IMR-90 (cell line): Measurements from ENCODE around the gene TXNDC16. TPM values are rescaled to one million over a fixed set of nuclear protein-coding genes. Genes with fewer than 3 reads are reported as not detected.

Source experiments
- ATAC-seq: fragments of 200-7000 bp; cut with Tn5 transposase; 2 replicates; pipeline ENCODE4 v1.9.1; 2020; ENCODE audit warnings: low read depth, mild to moderate bottlenecking, moderate library complexity
- BruUV-seq: library from RNA; stranded (reverse); fragments of 400-500 nt; replicated peaks from 2 replicates; lab custom pipeline; 2021; lab: Mats Ljungman, UMichigan
- CTCF ChIA-PET: fragments of 300-600 bp; formaldehyde crosslinking; extraction: SDS; loops from one replicate; lab custom pipeline; 2021; ENCODE audit warnings: antibody characterized with exemption; lab: Yijun Ruan, JAX
- POLR2A ChIA-PET: fragments of 300-600 bp; sonication (Branson Sonifier 250); formaldehyde crosslinking; loops from one replicate; lab custom pipeline; 2022; ENCODE audit warnings: antibody characterized with exemption; ENCODE audit not compliant: unreplicated experiment; lab: Charles Lee
- DNase-seq: peaks from one replicate; pipeline ENCODE4 v3.0.0; 2013
- H2AFZ ChIP-seq: replicated peaks from 2 replicates; pipeline ENCODE3; 2013; ENCODE audit warnings: low read length, mild to moderate bottlenecking; ENCODE audit not compliant: poor library complexity
- H2AK5ac ChIP-seq: 2 replicates; pipeline ENCODE4 v1.6.1; 2013; ENCODE audit warnings: low read depth, low read length, inconsistent platforms
- H2AK9ac ChIP-seq: replicated peaks from 2 replicates; pipeline ENCODE3; 2013; ENCODE audit warnings: mild to moderate bottlenecking, low read depth, low read length, moderate library complexity; ENCODE audit not compliant: poor library complexity
- H2BK120ac ChIP-seq: 2 replicates; pipeline ENCODE4 v1.6.1; 2013; ENCODE audit warnings: low read depth, low read length, inconsistent platforms
- H2BK15ac ChIP-seq: 3 replicates; pipeline ENCODE4 v1.6.1; 2013; ENCODE audit warnings: low read depth, low read length, inconsistent platforms
- H2BK20ac ChIP-seq: 2 replicates; pipeline ENCODE4 v1.6.1; 2013; ENCODE audit warnings: low read depth, mild to moderate bottlenecking, inconsistent platforms, low read length, moderate library complexity
- H2BK5ac ChIP-seq: 2 replicates; pipeline ENCODE4 v1.6.1; 2013; ENCODE audit warnings: mild to moderate bottlenecking, low read depth, low read length, inconsistent platforms; ENCODE audit not compliant: poor library complexity, severe bottlenecking
- H3K14ac ChIP-seq: replicated peaks from 2 replicates; pipeline ENCODE4 v1.6.1; 2013; ENCODE audit warnings: low read depth, low read length, inconsistent platforms
- H3K18ac ChIP-seq: 2 replicates; pipeline ENCODE4 v1.6.1; 2013; ENCODE audit warnings: low read depth, low read length, control low read depth
- H3K23ac ChIP-seq: 2 replicates; pipeline ENCODE4 v1.6.1; 2013; ENCODE audit warnings: low read depth, low read length, inconsistent platforms
- H3K27ac ChIP-seq: 2 replicates; pipeline ENCODE4 v1.5.1; 2013; ENCODE audit warnings: mild to moderate bottlenecking, control low read depth, low read length; ENCODE audit not compliant: insufficient read depth
- H3K27me3 ChIP-seq: 2 replicates; pipeline ENCODE4 v1.6.1; 2013; ENCODE audit warnings: low read length; ENCODE audit not compliant: control insufficient read depth, insufficient read depth
- H3K36me3 ChIP-seq: 2 replicates; pipeline ENCODE4 v1.6.1; 2013; ENCODE audit warnings: low read length, mixed read lengths; ENCODE audit not compliant: control insufficient read depth, insufficient read depth
- H3K4ac ChIP-seq: 2 replicates; pipeline ENCODE4 v1.6.1; 2013; ENCODE audit warnings: low read depth, low read length, inconsistent platforms
- H3K4me1 ChIP-seq: 2 replicates; pipeline ENCODE4 v1.6.1; 2013; ENCODE audit warnings: low read length, mixed read lengths; ENCODE audit not compliant: control insufficient read depth, insufficient read depth
- H3K4me2 ChIP-seq: 2 replicates; pipeline ENCODE4 v1.6.1; 2013; ENCODE audit warnings: low read depth, mild to moderate bottlenecking, control low read depth, low read length, moderate library complexity
- H3K4me3 ChIP-seq: 2 replicates; pipeline ENCODE4 v1.5.1; 2013; ENCODE audit warnings: low read depth, mild to moderate bottlenecking, control low read depth, low read length, moderate library complexity; ENCODE audit not compliant: insufficient read depth
- H3K56ac ChIP-seq: 2 replicates; pipeline ENCODE4 v1.6.1; 2013; ENCODE audit warnings: low read length, inconsistent platforms; ENCODE audit not compliant: insufficient read depth; ENCODE audit errors: extremely low read depth
- H3K79me1 ChIP-seq, 2 experiments: 2 replicates each; pipeline ENCODE4 v1.6.1; 2013; ENCODE audit warnings: low read length in 2 of 2, inconsistent platforms in 1 of 2, low read depth in 1 of 2
- H3K9ac ChIP-seq: 2 replicates; pipeline ENCODE4 v1.6.1; 2013; ENCODE audit warnings: low read depth, low read length, control low read depth
- H3K9me1 ChIP-seq: 2 replicates; pipeline ENCODE4 v1.6.1; 2013; ENCODE audit warnings: low read length, inconsistent platforms; ENCODE audit not compliant: insufficient read depth
- H3K9me3 ChIP-seq: 2 replicates; pipeline ENCODE4 v1.6.1; 2013; ENCODE audit warnings: low read length; ENCODE audit not compliant: control insufficient read depth, insufficient read depth
- H4K20me1 ChIP-seq: 2 replicates; pipeline ENCODE4 v1.6.1; 2013; ENCODE audit warnings: low read length, inconsistent platforms; ENCODE audit not compliant: insufficient read depth
- H4K5ac ChIP-seq: 2 replicates; pipeline ENCODE4 v1.6.1; 2013; ENCODE audit warnings: mild to moderate bottlenecking, low read depth, low read length, control low read depth
- H4K8ac ChIP-seq, 2 experiments: 2 replicates each; pipeline ENCODE4 v1.6.1; 2013; ENCODE audit warnings: low read depth in 2 of 2, low read length in 2 of 2, control low read depth in 1 of 2, inconsistent platforms in 1 of 2
- H4K91ac ChIP-seq: 2 replicates; pipeline ENCODE4 v1.6.1; 2013; ENCODE audit warnings: low read depth, low read length, inconsistent platforms; ENCODE audit not compliant: insufficient read depth
- CEBPB ChIP-seq: IDR thresholded peaks from 2 replicates; pipeline ENCODE4 v1.6.1; 2012; ENCODE audit warnings: low read depth, low read length, improper control_type of control experiment
- FOS ChIP-seq: fragments of 150-350 bp; IDR thresholded peaks from 2 replicates; pipeline ENCODE4 v1.6.1; 2016; ENCODE audit warnings: low read depth, low read length
- MAZ ChIP-seq: IDR thresholded peaks from 2 replicates; pipeline ENCODE4 v1.6.1; 2012; ENCODE audit warnings: low read depth, mild to moderate bottlenecking, low read length, improper control_type of control experiment, moderate library complexity, borderline replicate concordance
- RCOR1 ChIP-seq: IDR thresholded peaks from 2 replicates; pipeline ENCODE4 v1.6.1; 2012; ENCODE audit warnings: mild to moderate bottlenecking, low read length, improper control_type of control experiment; ENCODE audit not compliant: insufficient replicate concordance
- WGBS, 2 experiments: methylation state at CpG; one replicate each; pipeline versions ENCODE4 v1.1.5 to v1.1.7; 2013; ENCODE audit warnings: missing lambda C conversion rate in 2 of 2; ENCODE audit not compliant: insufficient read length in 1 of 2; ENCODE audit errors: extremely low coverage in 2 of 2; 5-methylcytosine and 5-hydroxymethylcytosine counted together
- dilution Hi-C: fragments of 300-500 bp; cut with HindIII; formaldehyde crosslinking; loops from one replicate; pipeline ENCODE4 v1.14.3; 2018; ENCODE audit warnings: low sequenced_read_pairs; ENCODE audit not compliant: unreplicated experiment
- in situ Hi-C: fragments of 300-500 bp; cut with MboI; formaldehyde crosslinking; loops from 3 replicates; pipeline ENCODE4 v1.14.3; 2019; ENCODE audit warnings: low sequenced_read_pairs, inconsistent platforms, mixed read lengths
- intact Hi-C: fragments of 100-400 bp; cut with micrococcal nuclease; formaldehyde crosslinking; loops from 2 replicates; pipeline ENCODE4 v1.10.0; 2022
- polyA plus RNA-seq, 3 experiments: library from polyadenylated mRNA; depleted of rRNA; stranded (reverse); fragments of >200 nt; gene quantifications; 2 replicates each; pipeline ENCODE4 v1.2.3, GENCODE V29; 2012; ENCODE audit warnings: low replicate concordance in 1 of 3
- total RNA-seq: library from RNA; depleted of rRNA; stranded (reverse); fragments of >200 nt; gene quantifications from 2 replicates; pipeline ENCODE4 v1.2.3, GENCODE V29; 2012
- TF ChIP-seq, protein P1 (sequence below): fragments of 150-350 bp; IDR thresholded peaks from 2 replicates; pipeline ENCODE4 v1.6.1; 2016; ENCODE audit warnings: low read depth, mild to moderate bottlenecking, low read length, moderate library complexity, borderline replicate concordance

TXNDC16 gene
- total and polyA plus RNA-seq, 2 of the 4 experiments (the other 2 are of a cell fraction): 1.4 TPM

DNA sequence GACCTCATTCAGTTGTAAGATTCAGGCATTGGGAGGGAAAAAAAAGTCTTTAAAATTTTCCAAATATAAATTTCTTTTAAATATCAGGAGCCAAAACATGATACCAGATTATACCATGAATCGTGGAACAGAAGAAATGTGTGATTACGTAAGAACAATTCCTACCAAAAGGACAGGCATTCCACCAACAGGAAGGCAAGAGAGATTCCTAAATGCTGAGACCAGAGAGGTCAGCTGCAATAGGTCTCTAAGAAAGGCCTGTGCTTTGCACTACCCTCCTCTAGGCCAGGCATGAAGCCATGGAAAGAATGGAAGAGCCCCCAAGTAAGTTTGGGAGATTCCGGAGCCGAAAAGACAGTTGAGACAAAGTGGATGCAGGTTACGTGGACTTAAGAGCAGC is 154.5 kb downstream of the TXNDC16 start:
- in situ Hi-C loops (no loop called here), intact Hi-C loops (no loop called here), dilution Hi-C loops (no loop called here)
- Histone ChIP-seq H3K9me1 (peaks cover 7% of the 10 kb centered on the region; the same call in 1 of the 2 replicates), H4K8ac (peak overlapping the region; percentile 48 to 83; a peak in 3 of 4 replicates), H2BK5ac (peak overlapping the region; percentile 21), H3K27ac (peak overlapping the region; percentile 63; the same call in 1 of the 2 replicates), H3K9ac (no peak overlapping the region), H2AK5ac (peak overlapping the region; percentile 95), H3K4me2 (no peak overlapping the region), H2BK20ac (peak overlapping the region; percentile 88), H2BK120ac (peak overlapping the region; percentile 79), H3K36me3 (no peaks in the 10 kb centered on the region), H2BK15ac (peak overlapping the region; percentile 90; the same call in 2 of the 3 replicates), H3K79me1 (no peaks in the 10 kb centered on the region), H3K4me3 (no peak overlapping the region), H3K18ac (peak overlapping the region; percentile 66), H3K4ac (peak overlapping the region; percentile 80), H3K14ac (peak overlapping the region; percentile 3; the same call in 1 of the 2 replicates), H2AK9ac (no peak overlapping the region), H4K5ac (peak overlapping the region; percentile 55), H3K27me3 (no peaks in the 10 kb centered on the region), H4K91ac (peak overlapping the region; percentile 67), H3K56ac (no peak overlapping the region), H3K23ac (peak overlapping the region; percentile 82; the same call in 1 of the 2 replicates), H2AFZ (no peak overlapping the region), H3K4me1 (peaks cover 16% of the 10 kb centered on the region), H4K20me1 (no peaks in the 10 kb centered on the region), H3K9me3 (peaks cover 3% of the 10 kb centered on the region)
- WGBS, 2 experiments: 90% methylated on average over 2 of the region's 5 CpGs; no CpG with 5 or more reads in 1 of the 2 experiments
- POLR2A ChIA-PET: no interaction called here
- peak; percentile 62 for ATAC-seq
- DNase-seq: peak; percentile 49
- TF ChIP-seq FOS (no peak), MAZ (no peak), RCOR1 (no peak), CEBPB (peak; percentile 70)
- TF ChIP-seq, protein P1, sequence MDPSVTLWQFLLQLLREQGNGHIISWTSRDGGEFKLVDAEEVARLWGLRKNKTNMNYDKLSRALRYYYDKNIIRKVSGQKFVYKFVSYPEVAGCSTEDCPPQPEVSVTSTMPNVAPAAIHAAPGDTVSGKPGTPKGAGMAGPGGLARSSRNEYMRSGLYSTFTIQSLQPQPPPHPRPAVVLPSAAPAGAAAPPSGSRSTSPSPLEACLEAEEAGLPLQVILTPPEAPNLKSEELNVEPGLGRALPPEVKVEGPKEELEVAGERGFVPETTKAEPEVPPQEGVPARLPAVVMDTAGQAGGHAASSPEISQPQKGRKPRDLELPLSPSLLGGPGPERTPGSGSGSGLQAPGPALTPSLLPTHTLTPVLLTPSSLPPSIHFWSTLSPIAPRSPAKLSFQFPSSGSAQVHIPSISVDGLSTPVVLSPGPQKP: no peak
- no TSS peak for BruUV-seq
- CTCF ChIA-PET: interaction anchor here (0.6 to 2.4 kb wide), 2 partner anchors 22 to 97 kb away, joined by 3 to 12 read pairs; no protein-coding TSS in a partner anchor
